NCI-H2196 treated with DMSO at 0.1 percent for 48 hours (cell line): Measurements from ENCODE around the gene ICE1.
"Not testable (repeated sequence)": the region's sequence is repeated elsewhere in the genome, so short reads cannot be mapped to it uniquely, and the experiment has no call there.

Experiments used
- DNase-seq: peaks from one replicate; lab custom pipeline; 2025; ENCODE audit not compliant: unreplicated experiment; lab: John Stamatoyannopoulos, UW

Gene ICE1

GRCh38 chr5:5395093-5395492, 27.4 kb upstream of the ICE1 start:
- DNase-seq = not testable (repeated sequence)

- DNase-seq = no peak
Measured at GRCh38 chr5:5398071-5398470, 24.4 kb upstream of the ICE1 start.

GRCh38 chr5:5401095-5401494, 21.4 kb upstream of the ICE1 start:
- DNase-seq = no peak

GRCh38 chr5:5403741-5404140, 18.7 kb upstream of the ICE1 start:
- no peak for DNase-seq

- DNase-seq = no peak
Measured at GRCh38 chr5:5404381-5404780, 18.1 kb upstream of the ICE1 start.

- DNase-seq = no peak
Measured at GRCh38 chr5:5405441-5405840, 17.0 kb upstream of the ICE1 start.

GRCh38 chr5:5407924-5408323, 14.6 kb upstream of the ICE1 start:
- DNase-seq = no peak

- DNase-seq = no peak
Measured at GRCh38 chr5:5409151-5409810, 13.2 kb upstream of the ICE1 start.

GRCh38 chr5:5413856-5414255, 8.6 kb upstream of the ICE1 start:
- DNase-seq = not testable (repeated sequence)

- DNase-seq = no peak
Measured at GRCh38 chr5:5414999-5415398, 7.5 kb upstream of the ICE1 start.

- no peak for DNase-seq
Measured at GRCh38 chr5:5416733-5417132, 5.7 kb upstream of the ICE1 start.

GRCh38 chr5:5418006-5418405, 4.5 kb upstream of the ICE1 start:
- DNase-seq = no peak

GRCh38 chr5:5418764-5419163, 3.7 kb upstream of the ICE1 start:
- DNase-seq = no peak

- DNase-seq = peak; percentile 12
Measured at GRCh38 chr5:5419291-5420210, 2.9 kb upstream of the ICE1 start.

GRCh38 chr5:5420251-5420650, 2.2 kb upstream of the ICE1 start:
- no peak for DNase-seq

GRCh38 chr5:5421149-5421960, 1.1 kb upstream of the ICE1 start:
- DNase-seq = no peak

- DNase-seq = no peak
Measured at GRCh38 chr5:5422819-5423515, 490 bp downstream of the ICE1 start.

GRCh38 chr5:5423586-5423985, 1.1 kb downstream of the ICE1 start:
- DNase-seq = no peak

GRCh38 chr5:5424736-5425135, 2.3 kb downstream of the ICE1 start:
- no peak for DNase-seq

- no peak for DNase-seq
Measured at GRCh38 chr5:5430136-5430535, 7.7 kb downstream of the ICE1 start.
